HepG2 (cell line): Measurements from ENCODE around the gene HERC4. TPM values are rescaled to one million over a fixed set of nuclear protein-coding genes. Genes with fewer than 3 reads are reported as not detected.

Source experiments
- ATAC-seq: fragments of 200-7000 bp; cut with Tn5 transposase; 3 replicates; pipeline ENCODE4 v1.9.1; 2020; ENCODE audit warnings: mild to moderate bottlenecking, moderate library complexity
- BruUV-seq: library from RNA; stranded (reverse); fragments of 400-500 nt; replicated peaks from 2 replicates; lab custom pipeline; 2021; lab: Mats Ljungman, UMichigan
- CTCF ChIA-PET: fragments of 300-600 bp; formaldehyde crosslinking; extraction: SDS; loops from one replicate; lab custom pipeline; 2021; ENCODE audit warnings: low total read pairs, inconsistent platforms, low intra/inter-chr PET ratio; lab: Yijun Ruan, JAX
- POLR2A ChIA-PET: fragments of 350-600 bp; sonication (Branson Sonifier 250); formaldehyde crosslinking; loops from one replicate; lab custom pipeline; 2020; ENCODE audit warnings: antibody characterized with exemption, inconsistent platforms; lab: Yijun Ruan, JAX
- DNase-seq: peaks from one replicate; pipeline ENCODE4 v3.0.0-alpha.2; 2015; ENCODE audit warnings: low spot score
- FAIRE-seq: peaks from 3 replicates; lab custom pipeline; 2011; peaks lifted over from hg19 to GRCh38; lab: Jason Lieb, UNC
- H2AFZ ChIP-seq: one replicate; pipeline ENCODE4 v1.6.1; 2011; ENCODE audit warnings: low read length, inconsistent platforms
- H3K27ac ChIP-seq: fragments of 300-600 bp; 3 replicates; pipeline ENCODE4 v1.8.0; 2011; ENCODE audit warnings: mixed run types, mild to moderate bottlenecking, mixed read lengths, low read length, inconsistent platforms; ENCODE audit not compliant: insufficient read depth; ENCODE audit errors: extremely low read length
- H3K27me3 ChIP-seq, 2 experiments: fragments of 200-600 bp in 1 of 2; 2 replicates in 1 of 2; 3 replicates in 1 of 2; pipeline versions ENCODE4 v1.6.0 to v1.8.0; 2011; ENCODE audit warnings: low read length in 2 of 2, mild to moderate bottlenecking in 2 of 2, moderate library complexity in 2 of 2, inconsistent platforms in 1 of 2; ENCODE audit not compliant: insufficient read depth in 2 of 2, control insufficient read depth in 1 of 2
- H3K36me3 ChIP-seq, 2 experiments: fragments of 200-600 bp in 1 of 2; replicated peaks in 1 of 2; 2 replicates in 1 of 2; 3 replicates in 1 of 2; pipeline versions ENCODE4 v1.5.1 to v1.8.0; 2011; ENCODE audit warnings: low read length in 2 of 2, inconsistent platforms in 1 of 2; ENCODE audit not compliant: insufficient read depth in 2 of 2, control insufficient read depth in 1 of 2
- H3K4me1 ChIP-seq: 2 replicates; pipeline ENCODE4 v1.5.1; 2012; ENCODE audit warnings: low read length, inconsistent platforms; ENCODE audit not compliant: insufficient read depth
- H3K4me2 ChIP-seq: 2 replicates; pipeline ENCODE4 v1.6.0; 2011; ENCODE audit warnings: low read depth, low read length, inconsistent platforms
- H3K4me3 ChIP-seq, 3 experiments: fragments of 200-600 bp in 1 of 3; sonication (generic), shearing (Covaris generic) in 1 of 3; replicated peaks in 1 of 3; 2 replicates each; pipeline ENCODE4 v1.5.1; 2011 to 2016; ENCODE audit warnings: low read length in 3 of 3, inconsistent platforms in 2 of 3, low read depth in 2 of 3, mild to moderate bottlenecking in 2 of 3, control low read depth in 1 of 3, mixed read lengths in 1 of 3; ENCODE audit not compliant: insufficient read depth in 1 of 3
- H3K79me2 ChIP-seq: one replicate; pipeline ENCODE4 v1.6.1; 2011; ENCODE audit warnings: low read length, inconsistent platforms; ENCODE audit not compliant: insufficient read depth
- H3K9ac ChIP-seq: 2 replicates; pipeline ENCODE4 v1.6.0; 2011; ENCODE audit warnings: mild to moderate bottlenecking, low read depth, low read length, inconsistent platforms; ENCODE audit not compliant: insufficient read depth
- H3K9me3 ChIP-seq: 2 replicates; pipeline ENCODE4 v1.5.1; 2012; ENCODE audit warnings: mild to moderate bottlenecking, low read length
- H4K20me1 ChIP-seq: 2 replicates; pipeline ENCODE4 v1.6.0; 2011; ENCODE audit warnings: inconsistent platforms, mild to moderate bottlenecking, low read length, moderate library complexity; ENCODE audit not compliant: insufficient read depth
- ATF2 ChIP-seq: sonication (generic); formaldehyde crosslinking; IDR thresholded peaks from 2 replicates; pipeline ENCODE4 v1.4.0; 2020; ENCODE audit warnings: missing genetic modification reagents
- ATM ChIP-seq: fragments of 450-650 bp; IDR thresholded peaks from 2 replicates; pipeline ENCODE4 v1.7.1; 2017; ENCODE audit warnings: mild to moderate bottlenecking, borderline replicate concordance
- CEBPZ ChIP-seq: IDR thresholded peaks from 2 replicates; pipeline ENCODE4 v1.6.1; 2012; ENCODE audit warnings: low read length, improper control_type of control experiment
- EP300 ChIP-seq, 3 experiments: sonication (generic) in 1 of 3; formaldehyde crosslinking in 1 of 3; IDR thresholded peaks; 2 replicates each; pipeline versions ENCODE4 v1.5.1 to v1.6.1; 2011 to 2020; ENCODE audit warnings: low read depth in 2 of 3, low read length in 2 of 3, borderline replicate concordance in 1 of 3, improper control_type of control experiment in 1 of 3, mild to moderate bottlenecking in 1 of 3, missing genetic modification reagents in 1 of 3, moderate library complexity in 1 of 3
- HINFP ChIP-seq: sonication (generic); formaldehyde crosslinking; IDR thresholded peaks from 2 replicates; pipeline ENCODE4 v1.4.0; 2020; ENCODE audit warnings: low read depth, mild to moderate bottlenecking, missing genetic modification reagents
- HIVEP1 ChIP-seq: sonication (generic); formaldehyde crosslinking; IDR thresholded peaks from 2 replicates; pipeline ENCODE4 v1.4.0; 2020; ENCODE audit warnings: mild to moderate bottlenecking, missing genetic modification reagents
- KAT2B ChIP-seq: fragments of 150-350 bp; IDR thresholded peaks from 2 replicates; pipeline ENCODE4 v1.6.1; 2014; ENCODE audit warnings: low read depth, low read length, borderline replicate concordance
- MAZ ChIP-seq, 2 experiments: sonication (generic) in 1 of 2; formaldehyde crosslinking in 1 of 2; IDR thresholded peaks; 2 replicates each; pipeline versions ENCODE4 v1.5.0 to v1.6.1; 2012 to 2020; ENCODE audit warnings: low read depth in 2 of 2, mild to moderate bottlenecking in 2 of 2, borderline replicate concordance in 1 of 2, improper control_type of control experiment in 1 of 2, low read length in 1 of 2, missing genetic modification reagents in 1 of 2, moderate library complexity in 1 of 2
- MIER3 ChIP-seq: IDR thresholded peaks from 2 replicates; pipeline ENCODE4 v1.6.1; 2016; ENCODE audit warnings: missing compliant biosample characterization, borderline replicate concordance
- PCBP1 ChIP-seq: fragments of 200-400 bp; formaldehyde crosslinking; IDR thresholded peaks from 2 replicates; pipeline ENCODE4 v1.6.1; 2017; ENCODE audit warnings: mild to moderate bottlenecking, low read depth, low read length, borderline replicate concordance
- RBAK ChIP-seq: sonication (generic); formaldehyde crosslinking; IDR thresholded peaks from 2 replicates; pipeline ENCODE4 v1.5.1; 2020; ENCODE audit warnings: mild to moderate bottlenecking, missing genetic modification reagents
- STAG1 ChIP-seq: sonication (generic); formaldehyde crosslinking; IDR thresholded peaks from 2 replicates; pipeline ENCODE4 v1.4.0; 2020; ENCODE audit warnings: missing genetic modification reagents
- ZFP36L2 ChIP-seq: sonication (generic); formaldehyde crosslinking; IDR thresholded peaks from 2 replicates; pipeline ENCODE4 v1.4.0; 2020; ENCODE audit warnings: missing genetic modification reagents
- ZNF17 ChIP-seq: sonication (generic); formaldehyde crosslinking; IDR thresholded peaks from 2 replicates; pipeline ENCODE4 v1.5.0; 2020; ENCODE audit warnings: mild to moderate bottlenecking, missing genetic modification reagents
- ZNF597 ChIP-seq: sonication (generic); formaldehyde crosslinking; IDR thresholded peaks from 2 replicates; pipeline ENCODE4 v1.5.0; 2020; ENCODE audit warnings: missing genetic modification reagents
- ZNF678 ChIP-seq: sonication (generic); formaldehyde crosslinking; IDR thresholded peaks from 2 replicates; pipeline ENCODE4 v1.4.0; 2020; ENCODE audit warnings: mild to moderate bottlenecking, missing genetic modification reagents
- ZNF75D ChIP-seq: sonication (generic); formaldehyde crosslinking; IDR thresholded peaks from 2 replicates; pipeline ENCODE4 v1.8.1; 2023; ENCODE audit warnings: missing genetic modification reagents, mild to moderate bottlenecking, borderline replicate concordance
- WGBS: methylation state at CpG from one replicate; pipeline ENCODE4 v1.1.6; 2017; ENCODE audit warnings: low lambda C conversion rate; 5-methylcytosine and 5-hydroxymethylcytosine counted together
- in situ Hi-C: cut with HindIII; loops from 2 replicates; pipeline ENCODE4 v1.10.0; 2017; ENCODE audit warnings: low pct_unique_long_range_greater_than_20kb; ENCODE audit not compliant: extremely low pct_ligation_motif_present
- intact Hi-C: fragments of 100-400 bp; cut with micrococcal nuclease; formaldehyde crosslinking; loops from one replicate; pipeline ENCODE4 v1.10.0; 2022; ENCODE audit not compliant: unreplicated experiment
- polyA plus RNA-seq, 8 experiments: library from polyadenylated mRNA; depleted of rRNA in 3 of 8; stranded (reverse) in 7 of 8; unstranded in 1 of 8; fragments of >200 nt; fragmentation: Illumina TruSeq in 4 of 8; extraction: Trizol in 4 of 8; gene quantifications; 2 replicates each; pipeline versions ENCODE4 v1.2.1 to v1.2.3, GENCODE V29; 2011 to 2016; ENCODE audit warnings: low read depth in 4 of 8, missing spikeins in 1 of 8, mixed read lengths in 1 of 8; ENCODE audit not compliant: insufficient read depth in 1 of 8
- total RNA-seq, 5 experiments: library from RNA; depleted of rRNA; stranded (reverse); fragments of >200 nt; fragmentation: Illumina TruSeq; extraction: Trizol; gene quantifications; 2 replicates each; pipeline ENCODE4 v1.2.3, GENCODE V29; 2016; ENCODE audit warnings: low read depth in 1 of 5

HERC4 gene
- total and polyA plus RNA-seq, 2 of the 13 experiments (the other 11 are each of a cell fraction or from before 2014, with no cell fraction given): 9.8 to 20.2 TPM

GRCh38 chr10:67936416-67936815 lies 138.7 kb downstream of the HERC4 start:
- Histone ChIP-seq H3K27me3 (no peaks in the 10 kb centered on the region), H3K4me1 (no peaks in the 10 kb centered on the region), H3K36me3 (peaks cover 3 to 4% of the 10 kb centered on the region in 2 experiments; a peak in 2 of 5 replicates), H2AFZ (no peak overlapping the region), H3K9me3 (no peaks in the 10 kb centered on the region), H3K27ac (no peak overlapping the region), H3K4me2 (no peak overlapping the region), H3K9ac (no peak overlapping the region), H4K20me1 (no peaks in the 10 kb centered on the region), H3K79me2 (no peaks in the 10 kb centered on the region), H3K4me3 (no peak overlapping the region)
- BruUV-seq: no TSS peak
- intact Hi-C loops: no loop called here
- WGBS: 93% methylated on average over 1 of the region's 1 CpG
- FAIRE-seq: no peak
- no peak for DNase-seq
- ATAC-seq: no peak
- CTCF ChIA-PET: no interaction called here
- in situ Hi-C loops: no loop called here
- POLR2A ChIA-PET: no interaction called here
- TF ChIP-seq EP300 (IDR thresholded peaks at IDR 0.05; ENCODE audit: low read depth in 2 of 2, low read length in 2 of 2) (no peak), EP300 (CRISPR knock-in tag; IDR thresholded peaks at IDR 0.05; ENCODE audit: borderline replicate concordance) (no peak), ZNF597 (CRISPR knock-in tag) (no peak), HIVEP1 (CRISPR knock-in tag) (no peak), ZNF75D (CRISPR knock-in tag) (no peak), STAG1 (CRISPR knock-in tag) (no peak), ATM (no peak), MAZ (IDR thresholded peaks at IDR 0.05; ENCODE audit: borderline replicate concordance, low read depth, low read length) (no peak), MAZ (CRISPR knock-in tag; IDR thresholded peaks at IDR 0.05; ENCODE audit: low read depth) (no peak), PCBP1 (no peak), ATF2 (CRISPR knock-in tag) (no peak), RBAK (CRISPR knock-in tag) (no peak), CEBPZ (no peak), ZNF678 (CRISPR knock-in tag) (no peak), HINFP (no peak), ZNF17 (CRISPR knock-in tag) (no peak), MIER3 (CRISPR knock-in tag) (no peak), ZFP36L2 (CRISPR knock-in tag) (no peak), KAT2B (no peak)
